ENCODE data around the gene ZFP82.

DNA sequence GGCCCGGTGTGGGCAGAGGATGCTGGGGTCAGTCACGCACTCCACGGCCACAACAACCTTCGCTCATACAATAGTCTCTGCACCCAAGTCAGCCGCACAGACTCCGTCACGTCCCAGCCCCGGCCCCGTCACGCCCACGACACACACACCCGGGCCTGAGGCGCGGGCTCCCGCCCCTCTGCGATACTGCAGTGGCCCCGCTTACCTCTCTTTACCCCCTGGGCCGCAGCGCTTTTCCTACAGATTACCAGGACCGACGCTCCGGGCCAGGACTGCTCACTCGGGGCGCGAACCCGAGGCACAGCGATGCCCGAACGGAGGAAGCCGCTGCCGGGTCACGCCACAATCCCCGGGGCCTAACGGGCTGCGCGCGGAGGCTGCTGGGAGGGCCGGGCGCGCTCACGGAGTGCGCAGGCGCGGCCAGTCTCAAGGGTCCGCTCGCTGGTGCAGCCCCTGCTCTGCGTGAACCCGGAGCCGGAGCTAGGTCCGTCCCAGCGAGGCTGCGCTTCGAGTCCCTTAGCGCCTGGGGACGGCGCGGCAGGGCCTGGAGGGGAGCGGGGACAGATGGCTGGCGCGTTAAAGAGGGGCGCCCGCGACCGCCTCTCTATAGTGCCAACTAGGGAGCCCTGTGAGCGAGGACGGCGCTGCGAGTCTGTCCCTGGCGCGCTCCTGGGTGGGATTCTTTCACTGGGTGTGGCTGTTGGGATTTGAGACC is at the start of gene ZFP82:
- TF ChIP-seq, protein P1, sequence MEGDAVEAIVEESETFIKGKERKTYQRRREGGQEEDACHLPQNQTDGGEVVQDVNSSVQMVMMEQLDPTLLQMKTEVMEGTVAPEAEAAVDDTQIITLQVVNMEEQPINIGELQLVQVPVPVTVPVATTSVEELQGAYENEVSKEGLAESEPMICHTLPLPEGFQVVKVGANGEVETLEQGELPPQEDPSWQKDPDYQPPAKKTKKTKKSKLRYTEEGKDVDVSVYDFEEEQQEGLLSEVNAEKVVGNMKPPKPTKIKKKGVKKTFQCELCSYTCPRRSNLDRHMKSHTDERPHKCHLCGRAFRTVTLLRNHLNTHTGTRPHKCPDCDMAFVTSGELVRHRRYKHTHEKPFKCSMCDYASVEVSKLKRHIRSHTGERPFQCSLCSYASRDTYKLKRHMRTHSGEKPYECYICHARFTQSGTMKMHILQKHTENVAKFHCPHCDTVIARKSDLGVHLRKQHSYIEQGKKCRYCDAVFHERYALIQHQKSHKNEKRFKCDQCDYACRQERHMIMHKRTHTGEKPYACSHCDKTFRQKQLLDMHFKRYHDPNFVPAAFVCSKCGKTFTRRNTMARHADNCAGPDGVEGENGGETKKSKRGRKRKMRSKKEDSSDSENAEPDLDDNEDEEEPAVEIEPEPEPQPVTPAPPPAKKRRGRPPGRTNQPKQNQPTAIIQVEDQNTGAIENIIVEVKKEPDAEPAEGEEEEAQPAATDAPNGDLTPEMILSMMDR (IDR thresholded peaks at IDR 0.05 in 2 of 3, conservative IDR thresholded peaks at IDR 0.05 in 1 of 3; ENCODE audit: borderline replicate concordance in 1 of 3, insufficient read depth in 1 of 3, low read depth in 2 of 3, low read length in 2 of 3) = no peak
- TF ChIP-seq POLR2A (IDR thresholded peaks at IDR 0.05; ENCODE audit: borderline replicate concordance, extremely low read depth, insufficient read depth, insufficient read length) (no peak), SP1 (IDR thresholded peaks at IDR 0.05; ENCODE audit: low read depth) (no peak), RAD21 (IDR thresholded peaks at IDR 0.05; ENCODE audit: low read depth) (no peak), ZFX (IDR thresholded peaks at IDR 0.05) (no peak)
- TF ChIP-seq, protein P2, sequence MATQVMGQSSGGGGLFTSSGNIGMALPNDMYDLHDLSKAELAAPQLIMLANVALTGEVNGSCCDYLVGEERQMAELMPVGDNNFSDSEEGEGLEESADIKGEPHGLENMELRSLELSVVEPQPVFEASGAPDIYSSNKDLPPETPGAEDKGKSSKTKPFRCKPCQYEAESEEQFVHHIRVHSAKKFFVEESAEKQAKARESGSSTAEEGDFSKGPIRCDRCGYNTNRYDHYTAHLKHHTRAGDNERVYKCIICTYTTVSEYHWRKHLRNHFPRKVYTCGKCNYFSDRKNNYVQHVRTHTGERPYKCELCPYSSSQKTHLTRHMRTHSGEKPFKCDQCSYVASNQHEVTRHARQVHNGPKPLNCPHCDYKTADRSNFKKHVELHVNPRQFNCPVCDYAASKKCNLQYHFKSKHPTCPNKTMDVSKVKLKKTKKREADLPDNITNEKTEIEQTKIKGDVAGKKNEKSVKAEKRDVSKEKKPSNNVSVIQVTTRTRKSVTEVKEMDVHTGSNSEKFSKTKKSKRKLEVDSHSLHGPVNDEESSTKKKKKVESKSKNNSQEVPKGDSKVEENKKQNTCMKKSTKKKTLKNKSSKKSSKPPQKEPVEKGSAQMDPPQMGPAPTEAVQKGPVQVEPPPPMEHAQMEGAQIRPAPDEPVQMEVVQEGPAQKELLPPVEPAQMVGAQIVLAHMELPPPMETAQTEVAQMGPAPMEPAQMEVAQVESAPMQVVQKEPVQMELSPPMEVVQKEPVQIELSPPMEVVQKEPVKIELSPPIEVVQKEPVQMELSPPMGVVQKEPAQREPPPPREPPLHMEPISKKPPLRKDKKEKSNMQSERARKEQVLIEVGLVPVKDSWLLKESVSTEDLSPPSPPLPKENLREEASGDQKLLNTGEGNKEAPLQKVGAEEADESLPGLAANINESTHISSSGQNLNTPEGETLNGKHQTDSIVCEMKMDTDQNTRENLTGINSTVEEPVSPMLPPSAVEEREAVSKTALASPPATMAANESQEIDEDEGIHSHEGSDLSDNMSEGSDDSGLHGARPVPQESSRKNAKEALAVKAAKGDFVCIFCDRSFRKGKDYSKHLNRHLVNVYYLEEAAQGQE (IDR thresholded peaks at IDR 0.05; ENCODE audit: low read depth) = no peak
